C4-2B (cell line): ENCODE data around the gene STING1.

Experiments used
- H3K27ac ChIP-seq: fragments of 450-650 bp; 2 replicates; pipeline ENCODE4 v1.5.1; 2017
- ZFX ChIP-seq: fragments of 450-650 bp; IDR thresholded peaks from 2 replicates; pipeline ENCODE4 v1.6.1; 2017
- TF ChIP-seq, protein P1 (sequence below): fragments of 450-650 bp; conservative IDR thresholded peaks from 2 replicates; pipeline ENCODE4 v1.5.1; 2017; ENCODE audit warnings: mild to moderate bottlenecking

Gene STING1

DNA sequence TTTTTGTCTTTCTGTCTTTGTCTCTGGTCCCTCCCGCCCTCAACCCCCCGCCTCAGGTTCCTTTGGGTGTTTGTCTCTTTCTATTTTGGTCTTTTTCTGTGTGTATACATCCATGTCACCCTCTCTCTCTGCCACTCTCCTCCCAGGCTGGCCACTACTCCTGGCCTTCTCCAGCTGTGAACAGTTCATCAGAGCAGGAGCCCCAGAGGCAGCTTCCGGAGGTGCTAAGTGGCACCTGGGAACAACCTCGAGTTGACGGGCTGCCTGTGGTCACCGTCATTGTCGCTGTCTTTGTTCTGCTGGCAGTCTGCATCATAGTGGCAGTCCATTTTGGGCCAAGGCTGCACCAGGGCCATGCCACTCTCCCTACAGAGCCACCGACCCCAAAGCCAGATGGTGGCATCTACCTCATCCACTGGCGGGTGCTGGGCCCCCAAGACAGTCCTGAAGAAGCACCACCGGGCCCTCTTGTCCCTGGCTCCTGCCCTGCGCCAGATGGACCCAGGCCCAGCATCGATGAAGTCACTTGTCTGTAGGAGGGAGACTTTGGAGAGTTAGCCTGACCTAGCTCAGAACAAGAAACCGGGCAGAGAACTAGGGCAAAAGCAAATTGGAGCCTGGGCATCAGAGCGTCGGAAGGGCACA is 10.1 kb downstream of the STING1 start:
- no peak overlapping the region for H3K27ac ChIP-seq
- TF ChIP-seq, protein P1, sequence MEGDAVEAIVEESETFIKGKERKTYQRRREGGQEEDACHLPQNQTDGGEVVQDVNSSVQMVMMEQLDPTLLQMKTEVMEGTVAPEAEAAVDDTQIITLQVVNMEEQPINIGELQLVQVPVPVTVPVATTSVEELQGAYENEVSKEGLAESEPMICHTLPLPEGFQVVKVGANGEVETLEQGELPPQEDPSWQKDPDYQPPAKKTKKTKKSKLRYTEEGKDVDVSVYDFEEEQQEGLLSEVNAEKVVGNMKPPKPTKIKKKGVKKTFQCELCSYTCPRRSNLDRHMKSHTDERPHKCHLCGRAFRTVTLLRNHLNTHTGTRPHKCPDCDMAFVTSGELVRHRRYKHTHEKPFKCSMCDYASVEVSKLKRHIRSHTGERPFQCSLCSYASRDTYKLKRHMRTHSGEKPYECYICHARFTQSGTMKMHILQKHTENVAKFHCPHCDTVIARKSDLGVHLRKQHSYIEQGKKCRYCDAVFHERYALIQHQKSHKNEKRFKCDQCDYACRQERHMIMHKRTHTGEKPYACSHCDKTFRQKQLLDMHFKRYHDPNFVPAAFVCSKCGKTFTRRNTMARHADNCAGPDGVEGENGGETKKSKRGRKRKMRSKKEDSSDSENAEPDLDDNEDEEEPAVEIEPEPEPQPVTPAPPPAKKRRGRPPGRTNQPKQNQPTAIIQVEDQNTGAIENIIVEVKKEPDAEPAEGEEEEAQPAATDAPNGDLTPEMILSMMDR, result no peak
- no peak for TF ChIP-seq ZFX

DNA sequence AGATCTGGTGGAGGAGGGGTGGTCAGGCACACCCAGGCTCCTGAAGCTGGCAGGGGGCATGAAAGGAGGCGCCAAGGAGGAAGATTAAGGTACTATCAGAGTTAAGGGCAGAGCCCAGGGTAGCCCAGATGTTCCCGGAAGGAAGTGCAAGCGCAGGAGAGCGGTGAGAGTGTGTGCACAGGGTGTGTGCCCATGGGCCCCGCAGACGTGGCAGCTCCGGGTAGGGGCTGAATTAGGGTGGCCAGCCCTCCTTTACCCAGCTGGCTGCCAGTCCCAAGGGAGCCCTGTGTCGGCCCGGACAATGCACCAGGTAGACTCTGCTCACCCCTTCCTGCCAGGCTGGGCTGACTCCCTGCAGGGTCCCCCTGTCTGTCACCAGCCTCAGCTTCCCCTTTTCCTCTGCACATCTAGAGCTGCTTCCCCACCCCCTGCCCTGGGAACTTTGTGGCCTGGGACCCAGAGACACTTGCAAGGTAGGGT is 11.7 kb downstream of the STING1 start, which contains the start of gene SMIM33:
SMIM33 (plus strand) TSS at position 184 of the 480 bp plus-strand sequence; CDS start at position 302, 118 bp downstream.
- TF ChIP-seq ZFX, result no peak
- TF ChIP-seq, protein P1, result no peak
- H3K27ac ChIP-seq, result no peak within 1 kb of the TSS

DNA sequence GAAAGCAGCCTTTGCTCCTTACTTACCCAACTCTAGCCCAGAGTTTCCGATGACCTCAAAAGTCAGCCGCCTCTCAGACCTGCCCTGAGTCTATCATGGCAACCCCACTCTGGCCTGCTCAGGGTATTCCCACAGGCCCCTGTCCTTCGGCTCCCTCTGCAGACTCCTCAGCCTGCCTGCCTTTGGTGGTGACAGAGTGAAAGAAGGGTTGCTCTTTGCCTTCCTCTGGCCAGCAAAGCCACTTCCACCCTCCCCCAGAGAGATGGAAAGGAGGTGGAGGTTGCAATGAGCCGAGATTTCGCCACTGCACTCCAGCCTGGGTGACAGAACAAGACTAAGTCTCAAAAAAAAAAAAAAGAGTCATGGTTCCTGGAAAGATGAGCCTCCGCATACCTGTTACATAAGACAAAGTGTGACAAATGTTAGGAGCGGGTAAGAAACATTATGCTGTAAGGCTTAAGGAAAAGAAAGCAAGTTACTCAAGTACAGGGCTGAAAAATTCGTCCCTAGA is 14.1 kb downstream of the STING1 start:
- TF ChIP-seq, protein P1, result no peak
- no peak for TF ChIP-seq ZFX
- H3K27ac ChIP-seq, result no peak overlapping the region

DNA sequence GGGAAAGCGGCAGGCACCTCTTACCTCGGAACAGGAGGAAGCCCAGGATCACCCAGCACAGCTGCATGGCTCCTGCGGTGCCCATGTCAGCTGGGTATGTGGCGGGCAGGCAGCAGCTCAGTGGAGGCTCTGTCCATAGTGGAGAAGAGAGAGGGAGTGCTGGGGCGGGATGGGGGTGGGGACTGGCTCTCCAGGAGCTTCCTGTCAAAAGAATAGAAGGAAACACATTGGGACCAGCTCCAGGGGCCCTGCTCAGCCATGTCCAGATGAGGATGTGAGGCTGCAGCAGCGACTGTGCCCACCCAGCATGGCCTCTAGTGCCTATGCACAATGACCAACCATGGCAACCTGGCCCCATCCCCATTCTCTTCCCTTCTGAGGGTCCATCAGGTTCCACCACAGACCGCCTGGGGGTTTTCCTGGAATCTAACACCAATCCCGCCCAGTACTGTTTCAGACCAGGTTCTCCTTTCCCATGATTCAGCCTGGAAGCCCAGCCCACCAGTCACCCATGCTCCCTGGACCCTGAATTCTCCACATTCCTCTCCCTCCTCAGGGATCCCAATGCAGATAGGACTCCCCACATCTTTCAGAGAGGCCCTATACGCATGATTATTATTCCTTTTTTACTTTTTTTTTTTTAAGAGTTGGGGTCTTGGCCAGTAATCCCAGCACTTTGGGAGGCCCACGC is 19.8 kb downstream of the STING1 start, which contains the start of gene ECSCR:
ECSCR (minus strand) TSS at position 158 of the 691 bp plus-strand sequence; CDS start at position 85, 73 bp downstream.
- no peak within 1 kb of the TSS for H3K27ac ChIP-seq
- TF ChIP-seq, protein P1, result no peak
- no peak for TF ChIP-seq ZFX

DNA sequence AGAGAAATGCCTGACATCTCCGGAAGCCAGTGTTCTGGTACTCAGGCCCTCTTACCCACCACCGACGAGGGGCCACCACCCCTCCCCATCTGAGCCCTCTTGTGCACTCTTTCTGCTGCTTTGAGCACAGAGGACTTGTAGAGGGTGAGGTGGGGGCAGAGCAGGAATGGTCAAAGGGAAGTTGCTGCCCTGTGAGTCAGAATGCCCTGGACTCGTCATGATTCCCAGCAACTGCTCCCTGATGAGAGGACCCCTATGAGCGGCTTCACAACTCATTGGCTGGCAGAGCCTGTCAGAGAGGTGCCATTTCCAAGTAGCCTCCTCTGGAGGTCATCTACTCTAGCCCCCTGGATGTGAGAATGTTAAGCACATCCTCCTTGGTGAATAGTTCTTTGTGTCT is 20.9 kb downstream of the STING1 start:
- TF ChIP-seq ZFX, result no peak
- TF ChIP-seq, protein P1, result no peak
- no peak overlapping the region for H3K27ac ChIP-seq

DNA sequence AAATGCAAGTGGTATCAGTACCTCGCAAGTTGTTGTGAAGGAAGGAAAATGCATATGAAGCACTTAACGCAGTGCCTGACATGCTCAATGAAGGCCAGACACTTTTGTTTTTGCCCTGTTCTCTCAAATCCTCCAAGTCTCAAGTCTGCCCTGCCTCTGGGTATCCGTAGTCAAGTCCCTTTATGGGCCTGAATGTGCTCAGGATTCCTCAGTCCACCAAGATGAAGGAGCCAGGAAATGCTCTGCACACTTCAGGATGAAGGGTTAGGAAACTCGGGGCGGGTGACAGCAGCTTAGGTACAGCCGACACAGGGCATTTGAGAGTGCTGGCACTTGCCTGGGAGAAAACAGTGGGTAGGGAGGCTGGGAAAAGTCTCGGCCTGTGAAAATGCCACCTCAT is 21.4 kb downstream of the STING1 start:
- no peak overlapping the region for H3K27ac ChIP-seq
- TF ChIP-seq ZFX, result no peak
- TF ChIP-seq, protein P1, result no peak

DNA sequence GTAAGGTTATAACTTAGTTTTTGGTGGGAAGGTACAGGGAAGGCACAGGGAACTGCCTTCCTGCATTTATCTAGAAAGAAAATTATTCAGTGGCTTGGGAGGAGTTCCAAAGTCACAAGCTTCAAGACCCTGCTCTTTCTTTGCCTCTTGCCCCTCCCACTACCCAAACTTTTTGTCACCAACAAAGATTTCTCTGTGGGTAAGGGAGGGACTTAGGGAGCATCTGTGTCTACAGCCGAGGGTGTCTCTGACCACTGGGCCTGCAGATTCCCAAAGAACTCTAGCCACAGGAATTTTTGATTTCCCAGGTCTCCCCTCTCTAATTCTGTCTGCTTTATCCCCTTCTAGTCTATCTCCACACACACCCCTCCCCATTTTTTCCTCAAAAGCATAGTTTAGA is 22.1 kb downstream of the STING1 start:
- TF ChIP-seq, protein P1, result no peak
- TF ChIP-seq ZFX, result no peak
- H3K27ac ChIP-seq, result no peak overlapping the region
